ENCODE measurements around the gene PTPRN2.

PTPRN2 gene

GRCh38 chr7:157538735-157539134 is 1048.9 kb downstream of the PTPRN2 start:
- in situ Hi-C loops (cut with MboI; ENCODE audit: low sequenced_read_pairs, unreplicated experiment) = no loop called here
- DNase-seq (ENCODE audit: low spot score) = no peak
- no peak for TF ChIP-seq CTCF (IDR thresholded peaks at IDR 0.05; ENCODE audit: borderline replicate concordance, control extremely low read depth, extremely low read depth, insufficient read depth, missing control alignments)

- DNase-seq (ENCODE audit: low spot score) = no peak
- in situ Hi-C loops (cut with MboI; ENCODE audit: low sequenced_read_pairs, unreplicated experiment) = no loop called here
- TF ChIP-seq CTCF (IDR thresholded peaks at IDR 0.05; ENCODE audit: borderline replicate concordance, control extremely low read depth, extremely low read depth, insufficient read depth, missing control alignments) = no peak
These were observed 1049.3 kb downstream of the PTPRN2 start for GRCh38 chr7:157538321-157538720.

- DNase-seq (ENCODE audit: low spot score) = no peak
- in situ Hi-C loops (cut with MboI; ENCODE audit: low sequenced_read_pairs, unreplicated experiment) = no loop called here
- TF ChIP-seq CTCF (IDR thresholded peaks at IDR 0.05; ENCODE audit: borderline replicate concordance, control extremely low read depth, extremely low read depth, insufficient read depth, missing control alignments) = no peak
These were observed 1050.6 kb downstream of the PTPRN2 start for GRCh38 chr7:157537056-157537455.

GRCh38 chr7:157532068-157532467 is 1055.6 kb downstream of the PTPRN2 start:
- no peak for DNase-seq (ENCODE audit: low spot score)
- TF ChIP-seq CTCF (IDR thresholded peaks at IDR 0.05; ENCODE audit: borderline replicate concordance, control extremely low read depth, extremely low read depth, insufficient read depth, missing control alignments) = no peak
- in situ Hi-C loops (cut with MboI; ENCODE audit: low sequenced_read_pairs, unreplicated experiment) = no loop called here

- no peak for TF ChIP-seq CTCF (IDR thresholded peaks at IDR 0.05; ENCODE audit: borderline replicate concordance, control extremely low read depth, extremely low read depth, insufficient read depth, missing control alignments)
- in situ Hi-C loops (cut with MboI; ENCODE audit: low sequenced_read_pairs, unreplicated experiment) = no loop called here
- DNase-seq (ENCODE audit: low spot score) = no peak
These were observed 1057.7 kb downstream of the PTPRN2 start for GRCh38 chr7:157529768-157530560.

- TF ChIP-seq CTCF (IDR thresholded peaks at IDR 0.05; ENCODE audit: borderline replicate concordance, control extremely low read depth, extremely low read depth, insufficient read depth, missing control alignments) = no peak
- DNase-seq (ENCODE audit: low spot score) = no peak
- in situ Hi-C loops (cut with MboI; ENCODE audit: low sequenced_read_pairs, unreplicated experiment) = no loop called here
These were observed 1058.8 kb downstream of the PTPRN2 start for GRCh38 chr7:157528785-157529341.
